Breast epithelium (tissue), 4 donors: Measurements from ENCODE around the gene YWHAG. TPM values are rescaled to one million over a fixed set of nuclear protein-coding genes. Genes with fewer than 3 reads are reported as not detected.
"Not testable (repeated sequence)": the region's sequence is repeated elsewhere in the genome, so short reads cannot be mapped to it uniquely, and the experiment has no call there.

ENCODE experiments used
- DNase-seq, 2 donors: peaks; one replicate each; pipeline ENCODE4 v3.0.0-alpha.2; 2019; ENCODE audit warnings: low spot score in 2 of 2
- H3K27ac ChIP-seq, 2 donors: fragments of 200-600 bp; sonication (generic) in 1 of 2; one replicate each; pipeline ENCODE4 v1.5.1; 2016 to 2019; ENCODE audit warnings: mild to moderate bottlenecking in 1 of 2
- H3K27me3 ChIP-seq, 2 donors: fragments of 200-600 bp; sonication (generic) in 1 of 2; one replicate each; pipeline versions ENCODE4 v1.5.1 to v1.6.0; 2017 to 2019; ENCODE audit warnings: control low read depth in 1 of 2, mild to moderate bottlenecking in 1 of 2
- H3K36me3 ChIP-seq: fragments of 200-600 bp; one replicate; pipeline ENCODE4 v1.5.1; 2019
- H3K4me1 ChIP-seq, 2 donors: fragments of 200-600 bp; sonication (generic); one replicate each; pipeline ENCODE4 v1.5.1; 2016 to 2019; ENCODE audit warnings: control low read depth in 1 of 2
- H3K4me3 ChIP-seq, 3 donors: fragments of 200-600 bp; sonication (generic); 1 replicate in 2 of 3; 2 replicates in 1 of 3; pipeline ENCODE4 v1.5.1; 2016 to 2019; ENCODE audit warnings: mild to moderate bottlenecking in 3 of 3, moderate library complexity in 2 of 3
- H3K9me3 ChIP-seq, 2 donors: fragments of 200-600 bp; sonication (generic) in 1 of 2; one replicate each; pipeline ENCODE4 v1.5.1; 2016 to 2019; ENCODE audit warnings: control low read depth in 1 of 2
- POLR2A ChIP-seq: fragments of 450-650 bp; IDR thresholded peaks from one replicate; pipeline ENCODE4 v1.6.1; 2016; ENCODE audit warnings: antibody characterized with exemption, mild to moderate bottlenecking, moderate library complexity
- POLR2AphosphoS5 ChIP-seq, 3 donors: sonication (generic); formaldehyde crosslinking; IDR thresholded peaks; one replicate each; pipeline ENCODE4 v1.6.1; 2017; ENCODE audit warnings: antibody characterized with exemption in 3 of 3
- intact Hi-C: fragments of 100-400 bp; cut with DNase I; formaldehyde crosslinking; loops from one replicate; pipeline ENCODE4 v1.15.1; 2023; ENCODE audit warnings: low total_unique reads
- total RNA-seq, 3 donors: library from RNA; depleted of rRNA; stranded (reverse); fragments of >200 nt; gene quantifications; one replicate each; pipeline ENCODE4 v1.1.0, GENCODE V29; 2016
- TF ChIP-seq, protein P1 (sequence below), 3 donors: fragments of 450-650 bp; IDR thresholded peaks; one replicate each; pipeline ENCODE4 v1.5.1; 2016 to 2017; ENCODE audit warnings: antibody characterized with exemption in 3 of 3, mild to moderate bottlenecking in 3 of 3, moderate library complexity in 3 of 3

YWHAG gene
- total RNA-seq, 3 donors from 2014 or later: 58.7 to 128 (median 63.7) TPM

DNA sequence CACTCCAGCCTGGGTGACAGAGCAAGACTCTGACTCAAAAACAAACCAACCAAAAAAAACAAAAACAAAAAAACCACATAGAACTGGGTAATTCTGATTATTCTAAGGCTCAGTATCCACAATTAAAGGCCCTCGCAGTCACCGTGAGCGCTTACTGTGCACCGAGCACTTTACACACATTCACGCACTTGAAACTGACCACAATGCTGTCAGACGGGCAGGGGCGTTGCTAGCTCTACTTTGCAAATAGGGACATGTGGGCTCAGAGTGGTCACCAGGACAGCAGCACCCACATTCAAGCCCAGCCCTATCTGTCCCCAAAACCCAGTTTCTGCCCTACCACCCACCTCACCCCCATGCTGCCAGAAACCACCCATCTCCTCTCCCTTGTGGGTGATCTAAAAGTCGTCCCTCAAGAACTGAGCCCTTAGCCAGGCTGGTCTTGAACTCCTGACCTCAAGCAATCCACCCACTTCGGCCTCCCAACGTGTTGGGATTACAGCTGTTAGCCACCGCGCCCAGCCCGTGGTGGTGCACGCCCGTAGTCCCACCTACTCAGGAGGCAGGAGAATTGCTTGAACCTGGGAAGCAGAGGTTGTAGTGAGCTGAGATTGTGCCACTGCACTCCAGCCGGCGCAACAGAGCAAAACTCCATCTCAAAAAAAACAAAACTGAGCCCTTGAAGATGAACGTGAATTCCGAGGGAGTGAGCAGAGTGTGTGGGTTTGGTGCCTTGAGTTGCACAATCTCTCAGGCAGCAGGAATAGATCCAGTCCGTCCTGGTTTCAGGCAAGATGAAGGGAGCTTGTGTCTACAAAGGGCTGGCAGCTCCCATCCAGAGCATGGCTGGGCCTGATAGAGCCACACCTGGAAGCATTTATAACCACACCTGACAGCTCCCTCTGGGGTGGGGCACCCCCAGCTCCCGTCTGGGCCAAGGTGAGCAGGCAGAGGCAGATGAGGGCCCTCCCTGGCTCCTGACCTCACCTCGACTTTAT, 61.7 kb downstream of the YWHAG start:
- Histone ChIP-seq H3K4me3 (peak overlapping the region in 1 of 3 donors; percentile 12), H3K36me3 (no peaks in the 10 kb centered on the region), H3K27ac (peak overlapping the region; percentile 92 to 95), H3K27me3 (no peaks in the 10 kb centered on the region), H3K4me1 (peaks cover 9 to 21% of the 10 kb centered on the region in 2 donors), H3K9me3 (no peaks in the 10 kb centered on the region)
- peak; percentile 73 to 94 for DNase-seq
- intact Hi-C loops: no loop called here
- TF ChIP-seq POLR2A (peak; percentile 17), POLR2AphosphoS5 (IDR thresholded peaks at IDR 0.05) (peak; percentile 84 to 88 (median 85))
- TF ChIP-seq, protein P1, sequence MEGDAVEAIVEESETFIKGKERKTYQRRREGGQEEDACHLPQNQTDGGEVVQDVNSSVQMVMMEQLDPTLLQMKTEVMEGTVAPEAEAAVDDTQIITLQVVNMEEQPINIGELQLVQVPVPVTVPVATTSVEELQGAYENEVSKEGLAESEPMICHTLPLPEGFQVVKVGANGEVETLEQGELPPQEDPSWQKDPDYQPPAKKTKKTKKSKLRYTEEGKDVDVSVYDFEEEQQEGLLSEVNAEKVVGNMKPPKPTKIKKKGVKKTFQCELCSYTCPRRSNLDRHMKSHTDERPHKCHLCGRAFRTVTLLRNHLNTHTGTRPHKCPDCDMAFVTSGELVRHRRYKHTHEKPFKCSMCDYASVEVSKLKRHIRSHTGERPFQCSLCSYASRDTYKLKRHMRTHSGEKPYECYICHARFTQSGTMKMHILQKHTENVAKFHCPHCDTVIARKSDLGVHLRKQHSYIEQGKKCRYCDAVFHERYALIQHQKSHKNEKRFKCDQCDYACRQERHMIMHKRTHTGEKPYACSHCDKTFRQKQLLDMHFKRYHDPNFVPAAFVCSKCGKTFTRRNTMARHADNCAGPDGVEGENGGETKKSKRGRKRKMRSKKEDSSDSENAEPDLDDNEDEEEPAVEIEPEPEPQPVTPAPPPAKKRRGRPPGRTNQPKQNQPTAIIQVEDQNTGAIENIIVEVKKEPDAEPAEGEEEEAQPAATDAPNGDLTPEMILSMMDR (IDR thresholded peaks at IDR 0.05): peak in 1 of 3 donors; percentile 17

- DNase-seq: peak; percentile 86 to 96
- no peaks in the 10 kb centered on the region for H3K36me3 ChIP-seq
- peak overlapping the region; percentile 93 to 97 for H3K27ac ChIP-seq
- no peaks in the 10 kb centered on the region for H3K9me3 ChIP-seq
- peaks cover 17% of the 10 kb centered on the region in 2 donors for H3K4me1 ChIP-seq
- H3K27me3 ChIP-seq: no peaks in the 10 kb centered on the region
- H3K4me3 ChIP-seq: peak overlapping the region; percentile 23 to 54 (median 27)
- intact Hi-C loops: no loop called here
- TF ChIP-seq, protein P1 (IDR thresholded peaks at IDR 0.05): no peak
- TF ChIP-seq POLR2AphosphoS5 (IDR thresholded peaks at IDR 0.05) (peak; percentile 50 to 72 (median 68)), POLR2A (no peak)
Observed at GRCh38 chr7:76294344-76295024, 64.3 kb downstream of the YWHAG start.

DNA sequence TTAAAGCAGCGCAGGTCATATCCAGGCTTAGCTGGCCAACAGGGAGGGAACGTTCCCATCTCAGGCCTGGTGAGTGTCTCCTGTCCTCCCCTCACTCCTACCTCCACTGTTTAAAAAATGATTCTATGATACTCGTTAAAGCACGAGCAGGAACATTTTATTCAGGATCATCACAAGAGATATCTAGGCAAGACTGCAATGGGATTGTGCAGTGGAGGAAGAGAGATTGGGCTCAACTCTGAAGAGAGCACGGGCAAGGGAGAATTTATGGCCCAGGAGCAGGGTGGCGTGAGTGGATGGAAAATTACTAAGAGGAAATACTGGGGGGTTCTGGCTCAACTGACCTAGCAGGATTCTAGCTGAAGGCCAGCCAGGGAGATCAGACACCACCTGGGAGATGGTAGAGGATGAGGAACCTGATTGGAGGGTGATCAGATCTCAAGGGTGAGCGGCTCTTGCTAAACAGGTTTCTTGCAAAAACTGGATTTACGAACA, 65.3 kb downstream of the YWHAG start:
- DNase-seq: no peak
- no peaks in the 10 kb centered on the region for H3K9me3 ChIP-seq
- H3K4me3 ChIP-seq: no peak overlapping the region
- intact Hi-C loops: no loop called here
- no peaks in the 10 kb centered on the region for H3K36me3 ChIP-seq
- peaks cover 17% of the 10 kb centered on the region in 2 donors for H3K4me1 ChIP-seq
- TF ChIP-seq POLR2A (no peak), POLR2AphosphoS5 (IDR thresholded peaks at IDR 0.05) (no peak)
- TF ChIP-seq, protein P1 (IDR thresholded peaks at IDR 0.05): no peak
- no peaks in the 10 kb centered on the region for H3K27me3 ChIP-seq
- H3K27ac ChIP-seq: peak overlapping the region; percentile 93 to 97

GRCh38 chr7:76292911-76293310, 65.9 kb downstream of the YWHAG start:
- H3K9me3 ChIP-seq, H3K27me3 ChIP-seq, H3K4me3 ChIP-seq, DNase-seq, intact Hi-C loops, H3K36me3 ChIP-seq: not testable (repeated sequence)
- peaks cover 17% of the 10 kb centered on the region in 2 donors for H3K4me1 ChIP-seq
- H3K27ac ChIP-seq: peak overlapping the region; percentile 93 to 97

DNA sequence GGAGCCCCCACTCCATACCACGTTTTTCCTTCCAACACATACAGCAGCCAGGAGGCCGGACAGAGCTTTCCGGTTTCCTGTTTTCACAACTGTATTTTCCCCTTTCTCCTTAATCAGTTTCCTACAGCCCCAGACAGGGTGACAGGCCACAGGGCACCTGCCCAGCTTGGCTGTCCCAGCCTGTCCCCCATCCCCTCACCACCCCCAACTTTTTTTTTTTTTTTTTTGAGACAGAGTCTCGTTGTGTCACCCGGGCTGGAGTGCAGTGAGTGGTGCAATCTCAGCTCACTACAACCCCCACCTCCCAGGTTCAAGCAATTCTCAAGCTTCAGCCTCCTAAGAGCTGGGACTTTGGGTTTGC, 66.6 kb downstream of the YWHAG start:
- TF ChIP-seq, protein P1 (IDR thresholded peaks at IDR 0.05): no peak
- TF ChIP-seq POLR2A (no peak), POLR2AphosphoS5 (IDR thresholded peaks at IDR 0.05) (no peak)
- Histone ChIP-seq H3K27ac (peak overlapping the region; percentile 93 to 97), H3K9me3 (no peaks in the 10 kb centered on the region), H3K36me3 (no peaks in the 10 kb centered on the region), H3K27me3 (no peaks in the 10 kb centered on the region), H3K4me3 (peak overlapping the region; percentile 30 to 40 (median 38)), H3K4me1 (peaks cover 17% of the 10 kb centered on the region in 2 donors)
- intact Hi-C loops: no loop called here
- DNase-seq: no peak
